GM20000 (cell line): Measurements from ENCODE around the gene CD99.

Source experiments
- DNase-seq: peaks from one replicate; pipeline ENCODE4 v3.0.0; 2012; ENCODE audit warnings: low spot score
- CTCF ChIP-seq: IDR thresholded peaks from 2 replicates; pipeline ENCODE4 v1.5.1; 2012; ENCODE audit warnings: mild to moderate bottlenecking, control low read depth; ENCODE audit errors: extremely low read depth, missing control alignments

CD99 gene

DNA sequence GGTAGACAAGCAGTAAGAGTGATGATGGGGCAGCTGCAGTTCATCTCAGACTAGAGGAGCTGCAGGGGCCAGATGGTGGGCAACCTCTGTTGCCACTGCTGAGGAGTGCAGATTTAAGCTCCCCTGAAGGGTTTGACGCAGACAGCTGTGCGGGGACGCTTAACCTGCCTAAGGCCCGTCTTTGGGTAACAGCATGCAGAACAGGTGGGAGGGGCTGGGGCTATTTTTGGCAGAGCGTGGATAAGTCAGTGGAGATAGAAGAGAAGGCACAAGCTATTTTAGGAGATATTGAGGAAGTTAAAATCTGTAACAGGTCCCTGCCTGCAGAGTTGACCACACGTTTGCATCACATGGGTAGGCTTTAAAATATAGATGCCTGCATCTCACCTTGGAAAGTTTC, 10.5 kb downstream of the CD99 start:
- no peak for TF ChIP-seq CTCF

GRCh38 chrX:2703991-2704369, 12.9 kb downstream of the CD99 start:
- no peak for TF ChIP-seq CTCF
- no peak for DNase-seq

More for the DNA sequence above, 10.5 kb downstream of the CD99 start:
- no peak for DNase-seq

GRCh38 chrX:2705046-2705832, 14.1 kb downstream of the CD99 start:
- DNase-seq = no peak
- no peak for TF ChIP-seq CTCF

- DNase-seq = peak; percentile 69
- no peak for TF ChIP-seq CTCF
Observed at GRCh38 chrX:2707334-2707760, 16.3 kb downstream of the CD99 start.

DNA sequence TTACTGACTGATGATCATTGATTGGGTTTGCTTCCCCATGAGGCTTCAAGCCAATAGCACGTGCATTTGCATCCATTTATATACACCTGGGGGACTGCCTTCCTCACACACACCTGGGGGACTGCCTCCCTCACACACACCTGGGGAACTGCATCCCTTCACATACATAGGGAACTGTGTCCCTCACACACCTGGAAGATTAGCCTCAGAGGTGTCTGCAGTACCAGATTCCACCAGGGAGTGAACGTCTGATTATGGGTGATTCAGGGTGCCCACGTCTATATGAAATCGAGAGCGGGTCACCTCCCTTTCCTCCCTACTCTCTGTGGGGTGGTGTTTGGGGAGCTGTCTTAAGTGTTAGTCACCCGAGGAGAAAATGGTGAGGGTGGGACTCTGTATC, 16.9 kb downstream of the CD99 start:
- DNase-seq = no peak
- no peak for TF ChIP-seq CTCF

DNA sequence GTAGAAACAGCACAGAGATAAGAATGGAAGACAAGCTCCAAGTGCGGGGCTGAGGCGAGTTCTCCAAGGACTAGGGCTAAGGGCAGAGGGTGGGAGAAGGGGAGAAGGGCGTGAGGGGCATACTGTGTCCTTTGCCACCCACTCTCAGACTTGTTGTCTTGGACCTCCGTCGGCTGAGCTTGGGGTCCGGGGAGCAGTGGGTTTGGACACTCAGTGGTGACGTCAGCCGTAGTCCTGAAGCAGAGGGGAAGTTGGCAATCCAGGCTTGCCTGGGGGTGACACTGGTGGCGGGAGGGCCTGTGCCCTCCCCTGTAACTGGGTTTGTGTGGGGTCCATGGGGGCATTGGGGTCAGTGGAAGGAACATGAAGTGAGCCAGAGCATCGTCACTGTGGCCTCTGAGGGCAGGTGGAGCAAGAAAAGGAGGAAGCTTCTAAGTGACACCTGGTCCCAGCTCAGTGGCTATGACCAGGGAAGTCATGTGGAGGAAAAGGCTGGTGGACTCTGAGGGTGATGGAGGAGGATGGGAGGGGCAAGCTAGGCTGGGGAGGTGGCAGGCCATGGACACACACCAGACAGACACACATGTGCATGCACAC, 17.6 kb downstream of the CD99 start:
- no peak for DNase-seq
- TF ChIP-seq CTCF = no peak

DNA sequence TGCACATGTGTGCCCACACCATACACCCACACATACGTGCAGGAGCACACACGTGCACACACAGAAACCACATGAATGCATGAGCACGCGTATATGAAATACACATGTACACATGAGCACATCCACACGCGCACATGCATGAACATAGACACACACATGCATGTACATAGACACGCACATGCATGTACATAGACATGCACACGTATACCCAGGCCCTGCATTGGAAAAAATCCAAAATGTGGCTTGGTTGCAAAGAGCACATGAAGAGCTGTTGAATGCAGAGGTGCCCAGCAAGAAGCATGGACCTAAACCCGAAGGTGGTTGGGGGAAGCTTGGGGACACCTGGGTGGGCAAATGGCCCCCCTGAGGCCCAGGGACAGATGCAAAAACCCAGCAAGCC, 18.5 kb downstream of the CD99 start:
- DNase-seq = no peak
- no peak for TF ChIP-seq CTCF
